Trophoblast cell (in vitro differentiated cells and primary cell): ENCODE measurements around the gene MYZAP.

Experiments used
- DNase-seq, 2 donors: peaks; one replicate each; pipeline ENCODE4 v3.0.0-alpha.2; 2016
- H2AFZ ChIP-seq: 2 replicates; pipeline ENCODE4 v1.6.1; 2013; ENCODE audit warnings: low read length, moderate library complexity, mild to moderate bottlenecking; ENCODE audit not compliant: insufficient read depth, poor library complexity
- H2AK5ac ChIP-seq: 2 replicates; pipeline ENCODE4 v1.6.1; 2013; ENCODE audit warnings: mild to moderate bottlenecking, low read length
- H2BK120ac ChIP-seq: 2 replicates; pipeline ENCODE4 v1.6.1; 2013; ENCODE audit warnings: low read length, mild to moderate bottlenecking, moderate library complexity; ENCODE audit not compliant: insufficient read depth, poor library complexity
- H2BK12ac ChIP-seq: 2 replicates; pipeline ENCODE4 v1.6.1; 2013; ENCODE audit warnings: mild to moderate bottlenecking, low read length, moderate library complexity
- H2BK5ac ChIP-seq: 2 replicates; pipeline ENCODE4 v1.6.1; 2013; ENCODE audit warnings: low read length, low read depth, moderate library complexity, mild to moderate bottlenecking; ENCODE audit not compliant: poor library complexity
- H3K14ac ChIP-seq: 2 replicates; pipeline ENCODE4 v1.6.1; 2013; ENCODE audit warnings: mild to moderate bottlenecking, low read length
- H3K18ac ChIP-seq: 2 replicates; pipeline ENCODE4 v1.6.1; 2013; ENCODE audit warnings: mild to moderate bottlenecking, low read length
- H3K23ac ChIP-seq: 2 replicates; pipeline ENCODE4 v1.6.1; 2013; ENCODE audit warnings: low read length
- H3K27ac ChIP-seq: 2 replicates; pipeline ENCODE4 v1.5.1; 2013; ENCODE audit warnings: low read depth, mild to moderate bottlenecking, inconsistent platforms, low read length, moderate library complexity
- H3K27me3 ChIP-seq: 2 replicates; pipeline ENCODE4 v1.6.1; 2013; ENCODE audit warnings: inconsistent platforms, mild to moderate bottlenecking, low read length, moderate library complexity; ENCODE audit not compliant: insufficient read depth
- H3K36me3 ChIP-seq, 2 experiments: 1 replicate in 1 of 2; 2 replicates in 1 of 2; pipeline ENCODE4 v1.6.1; 2013; ENCODE audit warnings: low read length in 2 of 2, mild to moderate bottlenecking in 2 of 2, moderate library complexity in 1 of 2; ENCODE audit not compliant: insufficient read depth in 2 of 2, control insufficient read depth in 1 of 2
- H3K4ac ChIP-seq: 2 replicates; pipeline ENCODE4 v1.6.1; 2013; ENCODE audit warnings: low read depth, mild to moderate bottlenecking, low read length, moderate library complexity
- H3K4me1 ChIP-seq, 2 experiments: 1 replicate in 1 of 2; 2 replicates in 1 of 2; pipeline ENCODE4 v1.6.1; 2013; ENCODE audit warnings: low read length in 2 of 2, mild to moderate bottlenecking in 2 of 2, moderate library complexity in 1 of 2; ENCODE audit not compliant: insufficient read depth in 2 of 2, control insufficient read depth in 1 of 2
- H3K4me2 ChIP-seq: 2 replicates; pipeline ENCODE4 v1.6.1; 2013; ENCODE audit warnings: inconsistent platforms, mild to moderate bottlenecking, low read length, moderate library complexity
- H3K4me3 ChIP-seq: 2 replicates; pipeline ENCODE4 v1.5.1; 2013; ENCODE audit warnings: mild to moderate bottlenecking, low read depth, low read length, inconsistent platforms
- H3K79me1 ChIP-seq: one replicate; pipeline ENCODE4 v1.6.1; 2013; ENCODE audit warnings: low read length
- H3K79me2 ChIP-seq: 2 replicates; pipeline ENCODE4 v1.6.1; 2013; ENCODE audit warnings: low read length, mild to moderate bottlenecking; ENCODE audit not compliant: control insufficient read depth, insufficient read depth, poor library complexity
- H3K9ac ChIP-seq: 2 replicates; pipeline ENCODE4 v1.6.1; 2013; ENCODE audit warnings: mild to moderate bottlenecking, low read length
- H3K9me3 ChIP-seq: 2 replicates; pipeline ENCODE4 v1.6.1; 2013; ENCODE audit warnings: low read depth, mild to moderate bottlenecking, control low read depth, inconsistent platforms, low read length; ENCODE audit not compliant: insufficient read depth
- H4K12ac ChIP-seq: 2 replicates; pipeline ENCODE4 v1.6.1; 2013; ENCODE audit warnings: low read depth, mild to moderate bottlenecking, low read length, moderate library complexity
- H4K8ac ChIP-seq: 2 replicates; pipeline ENCODE4 v1.6.1; 2013; ENCODE audit warnings: low read depth, mild to moderate bottlenecking, low read length, moderate library complexity
- H4K91ac ChIP-seq: one replicate; pipeline ENCODE4 v1.6.1; 2013; ENCODE audit warnings: low read depth, mild to moderate bottlenecking, low read length, moderate library complexity
- WGBS: extraction: QIAGEN DNeasy Blood & Tissue Kit; methylation state at CpG from one replicate; pipeline ENCODE4 v1.1.7; 2013; ENCODE audit warnings: missing lambda C conversion rate; ENCODE audit not compliant: insufficient read length, insufficient coverage; ENCODE audit errors: extremely low coverage; 5-methylcytosine and 5-hydroxymethylcytosine counted together

MYZAP gene

DNA sequence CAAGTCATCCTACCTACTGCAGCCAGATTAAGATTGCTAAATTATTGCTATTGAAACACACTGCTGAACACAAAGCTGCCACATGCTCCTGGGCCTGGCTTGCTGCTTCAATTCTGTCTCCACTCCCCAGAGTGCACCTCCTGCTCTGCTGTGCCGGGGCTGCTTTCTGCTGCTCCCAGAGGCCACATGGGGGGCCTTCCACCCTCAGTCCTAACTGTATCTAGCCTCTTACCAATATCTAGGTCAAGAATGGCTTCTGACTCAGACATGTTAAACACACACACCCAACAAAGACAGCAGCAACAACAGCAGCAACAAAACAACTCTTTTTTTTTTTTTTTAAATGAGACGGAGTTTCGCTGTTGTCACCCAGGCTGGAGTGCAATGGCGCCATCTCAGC is 33.0 kb downstream of the MYZAP start:
- Histone ChIP-seq H3K4me2 (no peak overlapping the region), H3K4ac (no peak overlapping the region), H3K9ac (no peak overlapping the region), H3K79me2 (no peaks in the 10 kb centered on the region), H2AK5ac (no peak overlapping the region), H2BK120ac (no peak overlapping the region), H3K18ac (no peak overlapping the region), H3K27me3 (no peaks in the 10 kb centered on the region), H3K9me3 (no peaks in the 10 kb centered on the region), H3K36me3 (no peaks in the 10 kb centered on the region), H3K79me1 (no peaks in the 10 kb centered on the region), H4K8ac (no peak overlapping the region), H3K27ac (no peak overlapping the region), H3K4me3 (no peak overlapping the region), H3K14ac (no peak overlapping the region), H2BK12ac (no peak overlapping the region), H4K12ac (peak overlapping the region; percentile 65), H2BK5ac (no peak overlapping the region), H3K23ac (no peak overlapping the region), H4K91ac (no peak overlapping the region), H2AFZ (no peak overlapping the region), H3K4me1 (no peaks in the 10 kb centered on the region)
- no CpG with 5 or more reads among the region's 4 CpGs for WGBS
- no peak for DNase-seq

GRCh38 chr15:57625703-57626448 is 34.2 kb downstream of the MYZAP start:
- H3K9ac ChIP-seq, result no peak overlapping the region
- H2BK120ac ChIP-seq, result no peak overlapping the region
- no peak overlapping the region for H4K12ac ChIP-seq
- H3K4me2 ChIP-seq, result no peak overlapping the region
- H3K27ac ChIP-seq, result no peak overlapping the region
- no peaks in the 10 kb centered on the region for H3K9me3 ChIP-seq
- H3K79me1 ChIP-seq, result no peaks in the 10 kb centered on the region
- no peak overlapping the region for H4K8ac ChIP-seq
- H3K4ac ChIP-seq, result no peak overlapping the region
- H3K14ac ChIP-seq, result no peak overlapping the region
- no peak overlapping the region for H2AFZ ChIP-seq
- no peak overlapping the region for H3K18ac ChIP-seq
- WGBS, result no CpG with 5 or more reads among the region's 10 CpGs
- no peak overlapping the region for H3K4me3 ChIP-seq
- no peaks in the 10 kb centered on the region for H3K79me2 ChIP-seq
- no peak overlapping the region for H2AK5ac ChIP-seq
- no peak overlapping the region for H2BK5ac ChIP-seq
- no peak overlapping the region for H3K23ac ChIP-seq
- H2BK12ac ChIP-seq, result no peak overlapping the region
- DNase-seq, result no peak
- H3K27me3 ChIP-seq, result no peaks in the 10 kb centered on the region
- no peaks in the 10 kb centered on the region for H3K36me3 ChIP-seq
- no peaks in the 10 kb centered on the region for H3K4me1 ChIP-seq
- no peak overlapping the region for H4K91ac ChIP-seq

DNA sequence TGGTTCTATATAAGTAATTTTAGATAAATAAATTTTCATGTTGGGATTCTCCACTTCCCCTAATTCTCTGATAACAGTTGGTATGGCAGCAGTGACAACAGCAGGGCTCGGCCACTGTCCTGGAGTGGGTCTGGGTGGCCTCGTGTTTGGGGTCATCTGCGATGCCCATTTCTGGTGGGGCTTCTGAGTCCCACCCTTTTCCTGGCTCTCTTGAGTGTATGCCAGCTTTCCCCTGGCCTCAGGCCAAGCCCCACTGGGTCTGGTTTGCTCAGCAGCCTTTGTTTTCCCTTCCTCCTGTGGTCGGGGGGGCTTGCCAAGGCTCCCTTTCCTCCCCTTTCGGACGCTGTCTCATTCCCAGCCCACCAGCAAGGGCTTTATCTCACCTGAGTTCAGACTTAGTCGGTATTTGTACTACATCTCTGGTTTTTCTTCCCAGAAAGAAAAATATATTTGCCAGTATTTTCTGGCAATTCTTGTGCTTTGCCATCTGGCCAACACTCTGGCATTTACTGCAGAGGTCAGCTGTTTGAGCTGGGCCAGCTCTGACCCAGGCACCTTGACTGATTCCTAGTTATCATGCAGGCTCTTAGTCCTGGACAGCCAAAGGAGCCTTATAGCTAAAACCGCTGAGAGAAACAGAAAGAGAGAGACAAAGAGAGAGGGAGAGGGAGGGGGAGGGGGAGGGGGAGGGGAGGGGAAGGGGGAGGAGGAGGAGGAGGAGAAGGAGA is 35.2 kb downstream of the MYZAP start:
- no peak overlapping the region for H2AFZ ChIP-seq
- no peaks in the 10 kb centered on the region for H3K36me3 ChIP-seq
- H2BK12ac ChIP-seq, result no peak overlapping the region
- H3K4me2 ChIP-seq, result no peak overlapping the region
- H3K79me2 ChIP-seq, result no peaks in the 10 kb centered on the region
- H3K79me1 ChIP-seq, result no peaks in the 10 kb centered on the region
- H2AK5ac ChIP-seq, result no peak overlapping the region
- H4K8ac ChIP-seq, result no peak overlapping the region
- H3K9ac ChIP-seq, result no peak overlapping the region
- no peak overlapping the region for H4K91ac ChIP-seq
- H3K27ac ChIP-seq, result no peak overlapping the region
- no peak for DNase-seq
- no peak overlapping the region for H2BK120ac ChIP-seq
- H4K12ac ChIP-seq, result no peak overlapping the region
- no peak overlapping the region for H2BK5ac ChIP-seq
- no peak overlapping the region for H3K4me3 ChIP-seq
- H3K14ac ChIP-seq, result no peak overlapping the region
- H3K4ac ChIP-seq, result no peak overlapping the region
- WGBS, result no CpG with 5 or more reads among the region's 8 CpGs
- H3K18ac ChIP-seq, result no peak overlapping the region
- no peaks in the 10 kb centered on the region for H3K27me3 ChIP-seq
- no peak overlapping the region for H3K23ac ChIP-seq
- H3K4me1 ChIP-seq, result no peaks in the 10 kb centered on the region
- H3K9me3 ChIP-seq, result no peaks in the 10 kb centered on the region

DNA sequence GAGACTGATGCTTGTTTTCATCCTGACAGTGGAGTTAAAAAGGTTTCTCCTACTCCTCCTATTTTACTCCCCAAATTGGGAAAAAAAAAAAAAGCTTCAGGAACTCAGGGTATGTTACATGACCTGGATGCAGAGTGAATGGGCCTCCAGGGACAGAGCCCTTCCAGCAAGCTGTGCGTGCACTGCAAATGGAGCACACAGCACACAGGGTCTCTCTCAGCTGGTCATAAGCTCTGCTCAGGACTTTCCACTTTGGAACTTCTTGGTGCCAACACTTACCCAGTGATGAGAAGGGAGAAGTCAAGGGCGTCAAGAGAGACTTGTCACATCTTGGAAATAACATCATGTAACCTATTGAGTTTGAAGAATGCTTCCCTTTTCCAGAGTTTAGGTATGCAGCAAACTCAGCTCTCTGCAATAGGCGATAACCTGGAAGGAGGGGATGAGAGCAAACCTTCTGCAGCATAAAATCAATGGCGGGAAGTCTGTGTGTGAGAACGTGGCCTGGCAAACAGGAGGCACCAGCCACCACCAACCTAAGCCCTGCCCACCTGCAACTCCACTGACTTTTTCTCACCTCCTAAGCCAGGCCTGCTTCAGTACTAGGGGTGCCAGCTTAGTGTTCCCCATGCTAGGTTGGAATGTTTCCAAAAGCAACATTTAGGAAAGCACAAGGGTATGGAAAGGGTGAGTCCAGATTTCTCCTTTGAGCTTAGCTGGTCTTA is 39.8 kb downstream of the MYZAP start:
- Histone ChIP-seq H3K9me3 (no peaks in the 10 kb centered on the region), H3K79me2 (no peaks in the 10 kb centered on the region), H4K91ac (no peak overlapping the region), H3K4me3 (no peak overlapping the region), H2BK120ac (no peak overlapping the region), H3K9ac (no peak overlapping the region), H3K4me1 (no peaks in the 10 kb centered on the region), H2BK12ac (no peak overlapping the region), H3K27ac (no peak overlapping the region), H2AFZ (no peak overlapping the region), H3K23ac (no peak overlapping the region), H2BK5ac (no peak overlapping the region), H3K79me1 (no peaks in the 10 kb centered on the region), H3K4ac (no peak overlapping the region), H3K27me3 (no peaks in the 10 kb centered on the region), H4K8ac (no peak overlapping the region), H2AK5ac (no peak overlapping the region), H4K12ac (no peak overlapping the region), H3K36me3 (no peaks in the 10 kb centered on the region), H3K18ac (no peak overlapping the region), H3K14ac (no peak overlapping the region), H3K4me2 (no peak overlapping the region)
- WGBS, result no CpG with 5 or more reads among the region's 5 CpGs
- DNase-seq, result no peak
